Mucosa of rectum (tissue), 2 donors: ENCODE results near the gene DQX1.

Source experiments
- H3K27ac ChIP-seq, 2 donors: one replicate each; pipeline ENCODE4 v1.7.0; 2013; ENCODE audit warnings: inconsistent platforms in 2 of 2, low read depth in 2 of 2, low read length in 2 of 2
- H3K27me3 ChIP-seq, 2 donors: one replicate each; pipeline ENCODE4 v1.7.0; 2013; ENCODE audit warnings: low read length in 2 of 2; ENCODE audit not compliant: control insufficient read depth in 2 of 2, insufficient read depth in 2 of 2
- H3K36me3 ChIP-seq, 2 donors: one replicate each; pipeline ENCODE4 v1.7.0; 2013; ENCODE audit warnings: low read length in 2 of 2; ENCODE audit not compliant: control insufficient read depth in 2 of 2, insufficient read depth in 2 of 2
- H3K4me1 ChIP-seq, 2 donors: one replicate each; pipeline ENCODE4 v1.7.0; 2013; ENCODE audit warnings: low read length in 2 of 2, mild to moderate bottlenecking in 1 of 2; ENCODE audit not compliant: control insufficient read depth in 2 of 2, insufficient read depth in 2 of 2
- H3K4me3 ChIP-seq, 2 donors: one replicate each; pipeline ENCODE4 v1.7.0; 2013; ENCODE audit warnings: low read length in 2 of 2
- H3K9ac ChIP-seq, 2 donors: one replicate each; pipeline ENCODE4 v1.7.0; 2013; ENCODE audit warnings: low read length in 2 of 2, low read depth in 1 of 2, mild to moderate bottlenecking in 1 of 2
- H3K9me3 ChIP-seq, 2 donors: one replicate each; pipeline ENCODE4 v1.7.0; 2013; ENCODE audit warnings: low read length in 2 of 2; ENCODE audit not compliant: control insufficient read depth in 2 of 2
- donor health status: healthy.
- donor health status: Normal muscosa, but diverticular disease.

DQX1 gene

GRCh38 chr2:74533464-74533863 lies 7.4 kb upstream of the DQX1 start:
- Histone ChIP-seq H3K27me3 (no peaks in the 10 kb centered on the region), H3K36me3 (peaks cover 6 to 10% of the 10 kb centered on the region in 2 donors), H3K4me1 (peaks cover 17 to 18% of the 10 kb centered on the region in 2 donors), H3K4me3 (no peak overlapping the region), H3K27ac (no peak overlapping the region), H3K9me3 (no peaks in the 10 kb centered on the region), H3K9ac (no peak overlapping the region)

GRCh38 chr2:74532222-74532621 lies 6.2 kb upstream of the DQX1 start:
- H3K4me1 ChIP-seq, result peaks cover 23 to 24% of the 10 kb centered on the region in 2 donors
- H3K4me3 ChIP-seq, result no peak overlapping the region
- no peaks in the 10 kb centered on the region for H3K9me3 ChIP-seq
- no peak overlapping the region for H3K9ac ChIP-seq
- H3K27me3 ChIP-seq, result no peaks in the 10 kb centered on the region
- no peak overlapping the region for H3K27ac ChIP-seq
- H3K36me3 ChIP-seq, result peaks cover 8 to 23% of the 10 kb centered on the region in 2 donors

DNA sequence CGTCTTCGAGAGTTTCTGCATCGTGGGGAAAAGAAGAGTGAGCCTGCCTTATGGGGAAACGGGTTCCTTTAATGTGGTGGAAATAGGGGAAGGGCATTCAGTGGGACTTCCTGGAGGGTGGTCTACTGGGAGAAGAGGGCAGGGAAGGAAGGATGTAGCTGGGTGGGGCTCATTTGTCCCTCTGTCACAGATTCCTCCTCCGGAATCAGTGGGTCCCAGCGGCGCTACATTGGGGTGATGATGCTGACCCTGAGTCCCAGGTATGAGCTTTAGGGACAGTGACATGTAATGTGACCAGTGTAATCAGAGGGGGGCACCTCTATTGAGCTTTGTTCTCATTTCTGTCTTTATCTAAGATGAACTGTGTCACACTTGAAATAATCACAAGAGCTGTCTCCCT lies 5.6 kb upstream of the DQX1 start:
- Histone ChIP-seq H3K36me3 (peaks cover 14 to 28% of the 10 kb centered on the region in 2 donors), H3K4me3 (no peak overlapping the region), H3K27ac (no peak overlapping the region), H3K27me3 (no peaks in the 10 kb centered on the region), H3K4me1 (peaks cover 23 to 25% of the 10 kb centered on the region in 2 donors), H3K9me3 (no peaks in the 10 kb centered on the region), H3K9ac (no peak overlapping the region)

- H3K27me3 ChIP-seq, result no peaks in the 10 kb centered on the region
- peak overlapping the region; percentile 94 to 97 for H3K4me3 ChIP-seq
- peak overlapping the region; percentile 83 to 88 for H3K9ac ChIP-seq
- H3K9me3 ChIP-seq, result no peaks in the 10 kb centered on the region
- peaks cover 18 to 37% of the 10 kb centered on the region in 2 donors for H3K36me3 ChIP-seq
- H3K4me1 ChIP-seq, result peaks cover 25 to 28% of the 10 kb centered on the region in 2 donors
- H3K27ac ChIP-seq, result peak overlapping the region; percentile 68 to 90
These were observed 4.5 kb upstream of the DQX1 start for GRCh38 chr2:74530239-74531187.

DNA sequence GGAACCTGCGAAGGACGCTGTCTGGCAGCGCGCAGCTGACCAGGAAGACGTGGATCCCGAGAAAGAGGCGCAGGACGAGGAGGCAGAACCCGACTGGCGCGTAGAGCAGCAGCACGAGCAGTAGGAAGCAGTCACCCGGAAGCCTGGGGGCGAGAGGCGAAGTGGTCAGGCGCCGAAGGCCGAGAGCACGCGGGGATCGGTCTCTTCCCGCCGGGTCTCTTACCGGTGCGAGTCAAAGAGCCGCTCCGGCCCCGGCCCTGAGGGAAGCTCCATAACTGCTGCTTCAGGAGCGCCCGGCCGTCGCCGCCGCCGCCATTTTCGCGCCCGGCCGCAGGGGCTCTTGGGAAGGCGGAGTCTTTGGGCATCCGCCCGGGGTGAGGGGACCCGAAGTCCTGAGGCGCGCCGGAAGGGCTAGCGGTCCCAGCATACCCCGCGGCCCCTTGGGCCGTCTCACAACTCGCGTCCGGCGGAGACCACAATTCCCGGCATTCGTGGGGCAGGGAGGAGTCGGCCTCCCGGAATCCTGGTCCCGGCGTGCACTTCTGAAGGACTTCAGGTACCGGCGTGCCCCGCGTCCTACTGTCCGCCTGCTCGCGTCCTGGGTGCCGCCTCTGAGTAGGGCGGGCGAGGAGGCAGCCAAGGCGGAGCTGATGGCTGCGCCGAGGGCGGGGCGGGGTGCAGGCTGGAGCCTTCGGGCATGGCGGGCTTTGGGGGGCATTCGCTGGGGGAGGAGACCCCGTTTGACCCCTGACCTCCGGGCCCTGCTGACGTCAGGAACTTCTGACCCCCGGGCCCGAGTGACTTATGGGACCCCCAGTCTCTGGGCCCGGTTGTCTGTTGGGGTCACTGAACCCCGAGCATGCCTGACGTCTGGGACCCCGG lies 3.6 kb upstream of the DQX1 start, which contains the start of the genes AUP1 and HTRA2:
Gene AUP1 (minus strand): TSS at position 350 of the 882 bp plus-strand sequence. CDS start 77 bp downstream, at position 273.
Gene HTRA2 (plus strand): TSS at position 577 of the 882 bp plus-strand sequence. CDS start 74 bp downstream, at position 651.
- Histone ChIP-seq H3K36me3 (peaks cover 18 to 37% of the 10 kb centered on the region in 2 donors), H3K27ac (peak within 1 kb of the TSS; percentile 87 to 90), H3K27me3 (no peaks in the 10 kb centered on the region), H3K9ac (peak within 1 kb of the TSS; percentile 88 to 96), H3K4me1 (peaks cover 32 to 33% of the 10 kb centered on the region in 2 donors), H3K4me3 (peak within 1 kb of the TSS; percentile 94 to 97), H3K9me3 (no peaks in the 10 kb centered on the region)

DNA sequence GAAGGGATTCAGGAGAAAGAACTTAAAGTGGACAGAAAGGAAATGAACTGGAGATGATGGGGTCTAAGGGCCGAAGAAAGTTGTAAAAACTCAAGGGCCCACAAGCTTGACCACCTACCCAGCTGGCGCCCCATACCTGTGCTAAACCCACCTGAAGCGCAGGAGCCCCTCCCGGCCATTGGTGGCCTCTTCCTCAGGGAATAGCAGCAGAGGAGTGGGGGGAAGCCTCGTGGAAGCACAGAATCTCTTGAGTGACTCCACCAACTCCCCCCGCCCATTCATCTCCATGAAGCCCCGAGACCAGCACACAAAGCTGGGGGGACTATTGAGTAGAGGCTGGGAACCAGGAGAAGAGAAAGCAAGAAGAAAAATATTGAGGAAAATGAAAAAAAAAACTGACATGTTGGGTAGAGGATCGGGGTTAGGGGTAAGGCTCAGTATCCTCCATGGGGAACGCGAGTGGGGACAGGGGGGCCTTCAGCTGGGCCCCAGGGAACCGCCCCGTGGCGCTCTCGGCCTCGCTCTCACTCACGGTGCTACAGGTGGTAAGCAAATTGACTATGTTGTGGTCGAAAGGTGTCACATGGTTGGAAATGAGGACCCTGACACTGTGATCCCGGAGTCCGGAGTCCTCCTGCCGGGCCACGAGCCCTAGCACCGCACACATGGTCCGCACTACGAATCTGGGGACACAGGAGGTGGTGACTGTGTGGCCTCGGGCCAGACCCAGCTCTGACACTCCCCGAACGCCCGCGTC lies 2.7 kb upstream of the DQX1 start:
- H3K9ac ChIP-seq, result peak overlapping the region; percentile 88 to 96
- peak overlapping the region; percentile 87 to 90 for H3K27ac ChIP-seq
- H3K4me1 ChIP-seq, result peaks cover 32 to 33% of the 10 kb centered on the region in 2 donors
- no peaks in the 10 kb centered on the region for H3K27me3 ChIP-seq
- no peaks in the 10 kb centered on the region for H3K9me3 ChIP-seq
- peak overlapping the region; percentile 94 to 97 for H3K4me3 ChIP-seq
- H3K36me3 ChIP-seq, result peaks cover 18 to 37% of the 10 kb centered on the region in 2 donors

DNA sequence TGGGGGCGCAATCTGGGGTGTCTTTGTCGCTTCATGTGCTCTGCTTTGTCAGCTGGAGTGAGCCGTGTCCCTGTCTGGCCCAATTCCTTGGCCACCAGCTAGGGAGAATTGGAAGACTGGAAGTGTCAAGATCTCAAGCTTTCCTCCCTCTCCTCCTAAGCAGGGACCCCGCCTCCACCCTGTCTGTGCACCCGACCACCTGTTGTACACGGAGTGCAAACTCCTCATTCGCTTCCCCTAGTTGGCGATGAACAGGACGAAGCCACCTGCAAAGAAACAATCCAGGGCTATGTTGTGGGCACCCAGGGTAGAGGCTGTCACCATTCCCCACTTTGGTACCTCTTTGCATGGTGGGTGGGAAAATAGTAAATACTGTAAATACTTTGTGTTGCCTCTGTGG lies 1.7 kb upstream of the DQX1 start:
- H3K9me3 ChIP-seq, result no peaks in the 10 kb centered on the region
- H3K4me3 ChIP-seq, result peak overlapping the region in 1 of 2 donors; percentile 97

GRCh38 chr2:74526649-74527230 lies 709 bp upstream of the DQX1 start:
- Histone ChIP-seq H3K9ac (no peak overlapping the region), H3K4me3 (no peak overlapping the region), H3K27me3 (no peaks in the 10 kb centered on the region), H3K36me3 (peaks cover 12 to 30% of the 10 kb centered on the region in 2 donors), H3K27ac (no peak overlapping the region), H3K9me3 (no peaks in the 10 kb centered on the region), H3K4me1 (peaks cover 32 to 33% of the 10 kb centered on the region in 2 donors)

More for the DNA sequence above, 1.7 kb upstream of the DQX1 start:
- Histone ChIP-seq H3K4me1 (peaks cover 32 to 33% of the 10 kb centered on the region in 2 donors), H3K9ac (no peak overlapping the region), H3K36me3 (peaks cover 16 to 31% of the 10 kb centered on the region in 2 donors), H3K27me3 (no peaks in the 10 kb centered on the region), H3K27ac (no peak overlapping the region)
